Measurements from ENCODE around the gene DMWD. TPM values are rescaled to one million over a fixed set of nuclear protein-coding genes. Genes with fewer than 3 reads are reported as not detected.

Gene DMWD
- total and polyA plus RNA-seq, 2 of the 13 experiments (the other 11 are each of a cell fraction or from before 2014, with no cell fraction given) = 10.3 to 14.9 TPM

GRCh38 chr19:45767881-45768654 is 24.6 kb downstream of the DMWD start (continued):
- TF ChIP-seq CHD2 (IDR thresholded peaks at IDR 0.05; ENCODE audit: low read depth, low read length) (no peak), RARA (CRISPR knock-in tag; IDR thresholded peaks at IDR 0.05) (0 out of 2 replicates have a peak, but pooled peaks have one; percentile 25), ZNF550 (CRISPR knock-in tag; IDR thresholded peaks at IDR 0.05; ENCODE audit: borderline replicate concordance) (no peak), ZBTB21 (CRISPR knock-in tag; IDR thresholded peaks at IDR 0.05) (no peak), EEA1 (CRISPR knock-in tag; IDR thresholded peaks at IDR 0.05; ENCODE audit: borderline replicate concordance) (no peak), MAFG (CRISPR knock-in tag; IDR thresholded peaks at IDR 0.05) (no peak), PREB (CRISPR knock-in tag; IDR thresholded peaks at IDR 0.05) (no peak), ZNF589 (CRISPR knock-in tag; conservative IDR thresholded peaks at IDR 0.05) (no peak), ZFP36L2 (CRISPR knock-in tag; IDR thresholded peaks at IDR 0.05) (no peak), POLR2A (IDR thresholded peaks at IDR 0.05; ENCODE audit: insufficient read depth in 1 of 2, low read depth in 2 of 2, low read length in 2 of 2) (0 out of 4 replicates have a peak, but pooled peaks of 1 of the 2 experiments have one; percentile 26), GPBP1L1 (CRISPR knock-in tag; IDR thresholded peaks at IDR 0.05) (no peak), MAFF (IDR thresholded peaks at IDR 0.05; ENCODE audit: low read depth, low read length) (no peak), MIER2 (CRISPR knock-in tag; IDR thresholded peaks at IDR 0.05) (no peak), ZBTB20 (CRISPR knock-in tag; IDR thresholded peaks at IDR 0.05; ENCODE audit: borderline replicate concordance, low read depth) (peak; percentile 48; the same call in 1 of the 2 replicates), ZBTB49 (CRISPR knock-in tag; IDR thresholded peaks at IDR 0.05; ENCODE audit: borderline replicate concordance) (no peak), ZNF296 (CRISPR knock-in tag; conservative IDR thresholded peaks at IDR 0.05) (no peak), TRAFD1 (CRISPR knock-in tag; IDR thresholded peaks at IDR 0.05; ENCODE audit: borderline replicate concordance) (no peak), REXO4 (CRISPR knock-in tag; IDR thresholded peaks at IDR 0.05; ENCODE audit: borderline replicate concordance) (no peak), SMAD9 (CRISPR knock-in tag; IDR thresholded peaks at IDR 0.05) (no peak), ZNF564 (CRISPR knock-in tag; IDR thresholded peaks at IDR 0.05) (peak; percentile 46; the same call in 1 of the 2 replicates), XRCC5 (optimal IDR thresholded peaks at IDR 0.05; ENCODE audit: low read length) (no peak), ZKSCAN8 (CRISPR knock-in tag; IDR thresholded peaks at IDR 0.05; ENCODE audit: borderline replicate concordance) (no peak), ZNF317 (CRISPR knock-in tag; IDR thresholded peaks at IDR 0.05) (no peak), EED (CRISPR knock-in tag; IDR thresholded peaks at IDR 0.05) (no peak), ZBTB7B (CRISPR knock-in tag; IDR thresholded peaks at IDR 0.05) (no peak)
